GM21390 (cell line): ENCODE measurements around the gene SLC6A16.
"Not testable (repeated sequence)": the region's sequence is repeated elsewhere in the genome, so short reads cannot be mapped to it uniquely, and the experiment has no call there.

ENCODE experiments used
- ATAC-seq: cut with Tn5 transposase; IDR thresholded peaks from one replicate; pipeline ENCODE4 v1.9.1; 2021; ENCODE audit not compliant: unreplicated experiment

SLC6A16 gene

DNA sequence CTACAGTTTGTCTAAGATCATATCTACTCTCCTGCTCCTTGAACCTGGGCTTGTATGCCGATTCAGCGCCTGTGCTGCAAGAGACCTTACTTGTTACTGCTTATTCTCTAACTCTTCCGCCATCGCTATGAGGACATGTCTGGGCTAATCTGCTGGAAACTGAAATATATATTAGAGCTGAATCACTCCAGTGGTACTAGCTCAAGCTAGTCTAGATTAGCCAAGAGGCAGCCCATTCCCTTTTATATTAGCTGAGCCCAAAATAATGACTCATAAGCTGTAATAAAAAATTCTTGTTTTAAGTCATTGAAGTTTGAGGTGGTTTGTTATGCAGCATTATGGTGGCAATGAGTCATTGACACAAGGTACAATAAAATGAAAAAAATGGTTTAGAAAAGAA is 52.8 kb downstream of the SLC6A16 start:
- no peak for ATAC-seq

DNA sequence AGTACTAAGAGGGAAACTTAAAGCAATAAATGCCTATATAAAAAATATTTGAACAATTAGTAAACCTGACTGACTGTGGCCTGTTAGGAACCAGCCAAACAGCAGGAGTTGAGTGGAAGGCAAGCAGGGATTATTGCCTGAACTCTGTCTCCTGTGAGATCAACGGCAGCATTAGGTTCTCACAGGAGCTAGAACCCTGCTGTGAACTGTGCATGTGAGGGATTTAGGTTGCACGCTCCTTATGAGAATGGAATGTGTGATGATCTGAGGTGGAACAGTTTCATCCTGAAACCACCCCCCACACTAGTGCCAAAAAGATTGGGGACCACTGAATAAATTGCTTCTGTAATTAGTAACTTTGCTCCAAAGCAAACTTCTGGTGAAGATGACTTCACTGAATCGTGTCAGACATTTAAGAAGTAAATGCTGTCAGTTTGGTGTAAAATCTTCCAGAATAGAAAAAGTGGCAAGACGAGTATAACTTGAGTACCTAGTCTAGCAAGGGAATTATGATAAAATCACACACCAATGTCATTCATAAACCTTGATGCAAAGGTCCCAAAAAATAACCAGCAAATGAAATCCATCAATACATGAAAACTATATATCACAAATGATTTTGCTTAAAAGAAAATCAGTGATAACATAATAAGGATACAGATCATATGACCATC is 53.8 kb downstream of the SLC6A16 start:
- no peak for ATAC-seq

DNA sequence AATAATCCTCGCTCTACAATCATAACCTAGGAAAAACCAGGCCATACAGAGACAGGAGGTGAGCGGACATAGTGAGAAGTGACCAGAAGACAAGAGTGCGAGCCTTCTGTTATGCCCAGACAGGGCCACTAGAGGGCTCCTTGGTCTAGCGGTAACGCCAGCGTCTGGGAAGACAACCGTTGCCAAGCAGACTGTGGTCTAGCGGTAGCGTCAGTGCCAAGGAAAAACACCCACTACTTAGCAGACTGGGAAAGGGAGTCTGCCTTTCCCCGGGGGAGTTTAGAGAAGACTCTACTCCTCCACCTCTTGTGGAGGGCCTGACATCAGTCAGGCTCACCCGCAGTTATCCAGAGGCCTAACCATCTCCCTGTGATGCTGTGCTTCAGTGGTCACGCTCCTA is 58.6 kb downstream of the SLC6A16 start:
- ATAC-seq: not testable (repeated sequence)

DNA sequence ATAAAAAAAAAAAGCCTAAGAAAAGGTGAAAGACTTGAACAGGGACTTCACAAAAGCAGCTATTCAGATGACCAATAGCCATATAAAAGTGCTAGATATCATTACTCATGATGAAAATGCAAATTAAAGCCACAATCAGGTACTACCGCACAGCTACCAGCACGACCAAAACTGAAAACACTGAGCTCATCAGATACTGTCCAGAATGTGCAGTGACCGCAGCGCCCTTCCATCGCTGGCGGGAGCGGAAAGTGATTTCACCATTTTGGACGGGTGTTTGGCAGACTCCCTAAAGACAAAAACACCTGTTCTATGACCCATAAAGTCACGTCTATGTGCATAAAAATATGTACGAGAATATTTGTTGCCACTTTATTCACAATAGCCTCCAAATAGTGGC is 60.7 kb downstream of the SLC6A16 start:
- ATAC-seq: no peak

DNA sequence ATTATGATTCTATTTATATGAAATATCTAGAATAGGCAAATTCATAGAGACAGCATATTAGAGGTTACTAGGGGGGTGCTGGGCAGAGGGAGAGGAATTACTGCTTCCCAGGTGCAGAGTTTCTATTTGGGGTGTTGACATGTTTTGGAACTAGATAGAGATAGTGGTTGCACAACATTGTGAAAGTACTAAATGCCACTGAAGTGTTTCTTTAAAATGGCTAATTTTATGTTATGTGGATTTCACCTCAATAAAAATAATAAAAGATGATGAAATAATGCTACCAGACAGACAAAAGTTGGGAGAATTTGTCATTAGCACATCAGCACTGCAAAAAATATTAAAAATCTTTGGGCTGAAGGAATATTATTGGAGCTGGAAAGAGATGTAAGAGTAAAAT is 63.4 kb downstream of the SLC6A16 start:
- no peak for ATAC-seq

DNA sequence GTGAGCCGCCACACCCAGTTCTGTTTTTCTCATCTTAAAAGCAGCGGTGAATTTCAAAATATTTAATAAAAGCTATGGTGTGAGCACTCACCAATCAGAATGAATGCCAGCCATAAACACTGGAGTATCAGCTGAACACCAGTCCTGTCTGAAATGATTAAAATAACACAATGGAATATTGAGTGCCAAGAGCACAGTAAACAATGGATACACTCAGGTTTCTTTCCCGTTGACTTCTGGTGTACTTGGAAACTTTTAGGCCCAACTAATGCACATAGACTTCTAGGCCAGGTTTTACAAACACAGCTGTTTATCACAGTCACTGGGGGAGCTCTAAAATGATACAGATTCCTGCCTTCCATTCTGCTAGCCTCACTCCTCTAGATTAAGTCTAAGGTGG is 68.3 kb downstream of the SLC6A16 start:
- no peak for ATAC-seq

DNA sequence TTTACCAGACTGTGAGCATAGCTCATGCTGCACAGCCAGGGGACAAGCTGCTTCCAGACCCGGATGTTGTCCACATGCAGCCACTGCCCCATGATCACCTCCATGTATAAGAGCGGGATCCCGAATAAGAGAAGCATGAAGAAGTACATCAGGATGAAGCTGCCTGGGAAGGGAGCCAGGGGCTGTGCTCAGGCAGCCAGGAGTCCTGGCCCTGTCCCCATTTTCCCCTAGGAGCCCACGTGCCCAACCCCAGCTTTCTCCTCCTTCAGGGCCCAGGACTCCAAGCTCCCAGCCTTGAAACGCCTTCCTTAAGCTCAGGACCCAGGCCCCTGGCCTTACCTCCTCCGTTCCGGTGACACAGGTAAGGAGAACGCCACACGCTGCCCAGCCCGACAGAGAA is 69.3 kb downstream of the SLC6A16 start:
- ATAC-seq: no peak

DNA sequence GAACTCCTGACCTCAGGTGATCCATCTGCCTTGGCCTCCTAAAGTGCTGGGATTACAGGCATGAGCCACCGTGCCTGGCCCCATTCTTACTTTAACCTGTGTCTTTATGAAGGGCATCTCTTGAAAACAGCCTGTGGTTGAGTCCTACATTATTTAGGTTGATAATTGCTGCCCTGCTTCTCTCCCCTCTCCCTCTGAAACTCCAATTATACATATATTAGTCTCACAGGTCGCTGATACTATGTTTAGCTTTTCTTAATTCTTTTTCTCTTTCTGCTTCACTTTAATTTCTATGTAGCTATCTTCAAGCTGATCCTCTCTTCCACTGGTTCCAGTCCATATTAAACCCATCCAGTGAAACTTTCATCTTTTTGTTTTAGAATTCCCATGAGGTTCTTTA is 75.1 kb downstream of the SLC6A16 start:
- ATAC-seq: no peak

DNA sequence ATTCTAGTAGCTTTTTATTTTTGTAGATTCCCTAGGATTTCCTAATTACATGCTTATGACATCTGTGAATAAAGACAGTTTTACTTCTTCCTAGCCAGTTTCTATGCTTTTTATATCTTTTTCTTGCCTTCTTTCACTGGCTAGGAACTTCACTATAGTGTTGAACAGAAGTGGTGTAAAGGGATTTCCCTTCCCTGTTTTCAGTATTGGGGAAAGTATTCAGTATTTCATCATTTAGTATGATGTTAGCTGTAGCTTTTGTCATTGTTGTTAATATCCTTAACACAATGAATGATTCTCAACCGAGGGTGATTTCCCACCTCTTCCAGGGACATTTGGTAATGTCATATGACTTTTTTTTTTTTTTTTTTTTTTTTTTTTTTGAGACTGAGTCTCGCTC is 77.3 kb downstream of the SLC6A16 start:
- no peak for ATAC-seq

DNA sequence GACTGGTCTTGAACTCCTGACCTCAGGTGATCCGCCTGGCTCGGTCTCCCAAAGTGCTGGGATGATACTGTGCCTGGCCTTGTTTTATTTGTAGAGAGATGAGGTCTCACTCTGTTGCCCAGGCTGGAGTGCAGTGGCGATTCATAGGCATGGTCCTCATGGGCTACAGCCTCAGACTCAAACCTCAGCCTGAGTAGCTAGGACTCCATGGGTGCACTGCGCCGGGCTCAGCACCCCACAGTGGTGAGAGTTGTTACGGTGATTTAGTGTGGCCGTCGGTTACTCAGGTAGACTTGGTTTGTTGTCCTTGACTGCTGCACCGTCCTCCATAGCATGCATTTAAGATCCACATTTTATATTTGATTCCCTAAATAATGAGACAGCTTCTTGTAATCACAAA is 80.7 kb downstream of the SLC6A16 start:
- ATAC-seq: no peak

DNA sequence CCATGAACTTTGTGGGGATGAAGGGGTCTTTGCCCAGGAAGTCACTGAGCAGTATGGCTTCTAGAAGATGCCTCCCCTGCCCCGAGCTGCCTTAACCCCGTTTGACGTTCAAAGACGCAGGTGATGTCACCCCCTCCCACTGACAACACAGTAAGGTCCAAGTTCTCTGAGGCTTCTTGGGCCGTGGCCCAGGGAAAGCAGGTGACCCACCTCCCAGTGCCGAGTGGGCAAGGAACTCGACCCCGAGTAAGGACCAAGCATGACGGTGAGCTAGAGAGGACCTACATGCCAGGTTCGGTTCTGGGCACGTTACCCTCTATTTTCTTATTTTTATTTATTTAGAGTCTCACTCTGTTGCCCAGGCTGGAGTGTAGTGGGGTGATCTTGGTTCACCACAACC is 81.3 kb downstream of the SLC6A16 start:
- no peak for ATAC-seq

DNA sequence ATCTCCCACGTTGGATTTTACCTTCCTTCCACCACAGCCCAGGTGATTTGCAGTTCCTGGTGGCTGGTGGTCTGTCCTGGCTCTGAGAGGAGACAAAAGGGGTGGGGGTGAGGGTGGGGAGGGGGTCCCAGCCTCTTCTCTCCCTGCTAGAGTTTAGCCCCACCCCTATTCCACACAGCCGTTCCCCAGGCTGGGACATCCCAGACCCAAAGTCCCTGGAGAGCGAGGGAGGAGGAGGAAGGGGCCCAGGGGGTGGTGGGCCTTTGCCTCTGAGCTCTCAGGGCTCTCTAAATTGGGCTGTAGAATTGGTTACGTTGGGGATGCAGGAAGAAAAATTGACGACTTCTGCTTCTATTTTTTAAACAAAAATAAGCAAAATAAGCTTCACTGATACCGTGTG is 81.9 kb downstream of the SLC6A16 start:
- no peak for ATAC-seq

DNA sequence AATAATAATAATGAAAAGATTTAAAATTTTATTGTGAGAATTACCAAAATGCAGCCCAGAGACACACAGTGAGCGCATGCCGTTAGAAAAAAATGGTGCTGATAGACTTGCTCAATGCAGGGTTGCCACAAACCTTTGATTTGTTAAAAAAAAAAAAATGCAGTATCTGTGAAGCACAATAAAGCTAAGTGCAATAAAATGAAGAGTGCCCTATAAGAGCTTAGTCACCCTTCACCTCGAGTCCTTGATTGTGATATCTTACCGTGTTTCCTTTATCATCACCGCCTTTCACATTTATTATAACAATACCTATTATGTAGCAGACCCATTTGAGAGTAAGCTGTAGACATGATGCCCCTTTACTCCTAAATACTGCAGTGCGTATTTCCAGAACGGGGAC is 83.2 kb downstream of the SLC6A16 start:
- no peak for ATAC-seq
